Gastroesophageal sphincter (tissue), 3 donors: ENCODE data around the gene BCAS4.

Experiments used
- CTCF ChIP-seq, 4 experiments: fragments of 200-600 bp in 2 of 4; fragments of 450-650 bp in 2 of 4; sonication (generic) in 1 of 4; IDR thresholded peaks; one replicate each; pipeline ENCODE4 v1.5.1; 2017 to 2019; ENCODE audit warnings: antibody characterized with exemption in 4 of 4, mild to moderate bottlenecking in 2 of 4, moderate library complexity in 2 of 4
- POLR2A ChIP-seq, 2 donors: fragments of 450-650 bp; IDR thresholded peaks; one replicate each; pipeline ENCODE4 v1.6.1; 2017; ENCODE audit warnings: antibody characterized with exemption in 2 of 2, mild to moderate bottlenecking in 2 of 2, moderate library complexity in 1 of 2
- POLR2AphosphoS5 ChIP-seq: sonication (generic); formaldehyde crosslinking; IDR thresholded peaks from one replicate; pipeline ENCODE4 v1.6.1; 2017; ENCODE audit warnings: antibody characterized with exemption

DNA sequence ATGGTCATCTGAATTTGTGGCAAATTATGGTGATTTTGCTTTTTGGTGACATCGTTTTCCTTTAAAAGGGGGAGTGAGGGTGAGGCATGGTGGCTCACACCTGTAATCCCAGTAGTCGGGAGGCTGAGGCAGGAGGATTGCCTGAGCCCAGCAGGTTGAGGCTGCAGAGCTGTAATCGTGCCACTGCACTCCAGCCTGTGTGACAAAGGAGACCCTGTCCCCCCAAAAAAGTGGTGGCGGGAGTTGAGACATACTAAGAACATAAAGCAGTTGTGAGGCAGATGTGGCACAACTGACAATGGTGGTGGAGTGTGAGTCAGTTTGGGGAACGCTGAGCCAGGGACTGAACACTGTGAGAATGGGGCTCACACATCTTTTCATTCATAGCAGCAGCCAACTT is 90.9 kb downstream of the BCAS4 start:
- no peak for TF ChIP-seq CTCF (IDR thresholded peaks at IDR 0.05)
- no peak for TF ChIP-seq POLR2A (IDR thresholded peaks at IDR 0.05)
- TF ChIP-seq POLR2AphosphoS5: no peak
